Fibroblast of lung (primary cell): Measurements from ENCODE around the gene PTGS1. TPM values are rescaled to one million over a fixed set of nuclear protein-coding genes. Genes with fewer than 3 reads are reported as not detected.
"Not testable (repeated sequence)": the region's sequence is repeated elsewhere in the genome, so short reads cannot be mapped to it uniquely, and the experiment has no call there.

Experiments used
- DNase-seq, 2 donors: peaks; one replicate each; pipeline versions ENCODE4 v3.0.0 to v3.0.0-alpha.2; 2010; ENCODE audit warnings: low read depth in 2 of 2
- H2AFZ ChIP-seq: 2 replicates; pipeline ENCODE4 v1.5.1; 2012; ENCODE audit warnings: low read length, control low read depth, inconsistent platforms
- H3K27ac ChIP-seq: 2 replicates; pipeline ENCODE4 v1.5.1; 2011; ENCODE audit warnings: low read length, control low read depth; ENCODE audit not compliant: insufficient read depth
- H3K27me3 ChIP-seq: 2 replicates; pipeline ENCODE4 v1.5.1; 2011; ENCODE audit warnings: mild to moderate bottlenecking, low read length; ENCODE audit not compliant: control insufficient read depth, insufficient read depth
- H3K36me3 ChIP-seq: 2 replicates; pipeline ENCODE4 v1.5.1; 2011; ENCODE audit warnings: low read length; ENCODE audit not compliant: control insufficient read depth, insufficient read depth
- H3K4me1 ChIP-seq: 2 replicates; pipeline ENCODE4 v1.5.1; 2011; ENCODE audit warnings: low read length; ENCODE audit not compliant: control insufficient read depth, insufficient read depth; ENCODE audit errors: extremely low read depth
- H3K4me2 ChIP-seq: 2 replicates; pipeline ENCODE4 v1.5.1; 2011; ENCODE audit warnings: low read length, control low read depth; ENCODE audit not compliant: insufficient read depth; ENCODE audit errors: extremely low read depth
- H3K4me3 ChIP-seq, 4 experiments: fragments of 200-600 bp in 1 of 4; sonication (generic) in 1 of 4; replicated peaks in 1 of 4; 2 replicates each; pipeline ENCODE4 v1.5.1; 2011 to 2016; ENCODE audit warnings: low read length in 4 of 4, low read depth in 3 of 4, mild to moderate bottlenecking in 3 of 4, control low read depth in 2 of 4, inconsistent platforms in 1 of 4, mixed read lengths in 1 of 4; ENCODE audit not compliant: insufficient read depth in 1 of 4; ENCODE audit errors: control extremely low read depth in 1 of 4
- H3K79me2 ChIP-seq: 2 replicates; pipeline ENCODE4 v1.5.1; 2012; ENCODE audit warnings: mild to moderate bottlenecking, low read length, inconsistent platforms; ENCODE audit not compliant: control insufficient read depth, insufficient read depth
- H3K9ac ChIP-seq: 2 replicates; pipeline ENCODE4 v1.5.1; 2011; ENCODE audit warnings: mild to moderate bottlenecking, low read length, control low read depth; ENCODE audit not compliant: insufficient read depth
- H3K9me3 ChIP-seq: 2 replicates; pipeline ENCODE4 v1.5.1; 2012; ENCODE audit warnings: low read depth, low read length; ENCODE audit not compliant: control insufficient read depth, insufficient read depth
- H4K20me1 ChIP-seq: 2 replicates; pipeline ENCODE4 v1.5.1; 2011; ENCODE audit warnings: low read length; ENCODE audit not compliant: control insufficient read depth, insufficient read depth; ENCODE audit errors: extremely low read depth
- CTCF ChIP-seq, 2 donors: IDR thresholded peaks in 1 of 2; conservative IDR thresholded peaks in 1 of 2; 1 replicate in 1 of 2; 2 replicates in 1 of 2; pipeline ENCODE4 v1.5.1; 2011 to 2012; ENCODE audit warnings: low read length in 2 of 2, control low read depth in 1 of 2, inconsistent platforms in 1 of 2, low read depth in 1 of 2, mild to moderate bottlenecking in 1 of 2
- EZH2 ChIP-seq: IDR thresholded peaks from 2 replicates; pipeline ENCODE4 v1.5.1; 2012; ENCODE audit warnings: low read length, control low read depth, mild to moderate bottlenecking; ENCODE audit errors: missing control alignments
- polyA plus RNA-seq, 2 donors: library from polyadenylated mRNA; depleted of rRNA in 1 of 2; stranded (reverse) in 1 of 2; unstranded in 1 of 2; fragments of >200 nt; gene quantifications; 2 replicates each; pipeline ENCODE4 v1.2.1, GENCODE V29; 2011 to 2012; ENCODE audit warnings: missing spikeins in 1 of 2
- total RNA-seq: library from RNA; depleted of rRNA; stranded (reverse); fragments of >200 nt; gene quantifications from 2 replicates; pipeline ENCODE4 v1.2.1, GENCODE V29; 2014

PTGS1 gene
- total and polyA plus RNA-seq, 2 donors (not counting 1 experiment from before 2014, with no cell fraction given), result 13.4 to 86.5 TPM

- Histone ChIP-seq H4K20me1 (no peaks in the 10 kb centered on the region), H3K9me3 (no peaks in the 10 kb centered on the region), H3K4me2 (peak overlapping the region; percentile 1), H3K79me2 (no peaks in the 10 kb centered on the region), H3K4me1 (peaks cover 5% of the 10 kb centered on the region), H3K4me3 (no peak overlapping the region), H2AFZ (no peak overlapping the region), H3K27me3 (no peaks in the 10 kb centered on the region), H3K9ac (no peak overlapping the region), H3K27ac (no peak overlapping the region), H3K36me3 (peaks cover 2% of the 10 kb centered on the region)
- peak; percentile 32 to 45 for DNase-seq
- no peak for TF ChIP-seq EZH2
- no peak for TF ChIP-seq CTCF (conservative IDR thresholded peaks at IDR 0.05 in 1 of 2, IDR thresholded peaks at IDR 0.05 in 1 of 2; ENCODE audit: low read depth in 1 of 2, low read length in 2 of 2)
Observed at GRCh38 chr9:122325124-122325523, 45.7 kb upstream of the PTGS1 start.

GRCh38 chr9:122327175-122327574 is 43.6 kb upstream of the PTGS1 start:
- H2AFZ ChIP-seq, result no peak overlapping the region
- no peaks in the 10 kb centered on the region for H3K27me3 ChIP-seq
- H3K4me1 ChIP-seq, result peaks cover 5% of the 10 kb centered on the region
- DNase-seq, result no peak
- H3K4me3 ChIP-seq, result no peak overlapping the region
- no peaks in the 10 kb centered on the region for H4K20me1 ChIP-seq
- H3K36me3 ChIP-seq, result peaks cover 2% of the 10 kb centered on the region
- TF ChIP-seq EZH2 (no peak), CTCF (conservative IDR thresholded peaks at IDR 0.05 in 1 of 2, IDR thresholded peaks at IDR 0.05 in 1 of 2; ENCODE audit: low read depth in 1 of 2, low read length in 2 of 2) (no peak)
- no peak overlapping the region for H3K4me2 ChIP-seq
- no peaks in the 10 kb centered on the region for H3K79me2 ChIP-seq
- no peak overlapping the region for H3K27ac ChIP-seq
- H3K9me3 ChIP-seq, result no peaks in the 10 kb centered on the region
- no peak overlapping the region for H3K9ac ChIP-seq

- no peak overlapping the region for H2AFZ ChIP-seq
- no peak overlapping the region for H3K4me2 ChIP-seq
- H4K20me1 ChIP-seq, result no peaks in the 10 kb centered on the region
- H3K4me1 ChIP-seq, result peaks cover 4% of the 10 kb centered on the region
- DNase-seq, result no peak
- H3K4me3 ChIP-seq, result no peak overlapping the region
- no peak overlapping the region for H3K9ac ChIP-seq
- no peaks in the 10 kb centered on the region for H3K36me3 ChIP-seq
- no peak for TF ChIP-seq EZH2
- no peak for TF ChIP-seq CTCF (conservative IDR thresholded peaks at IDR 0.05 in 1 of 2, IDR thresholded peaks at IDR 0.05 in 1 of 2; ENCODE audit: low read depth in 1 of 2, low read length in 2 of 2)
- no peaks in the 10 kb centered on the region for H3K79me2 ChIP-seq
- no peaks in the 10 kb centered on the region for H3K9me3 ChIP-seq
- H3K27ac ChIP-seq, result no peak overlapping the region
- H3K27me3 ChIP-seq, result no peaks in the 10 kb centered on the region
Observed at GRCh38 chr9:122329597-122329996, 41.2 kb upstream of the PTGS1 start.

- H3K4me3 ChIP-seq, H3K27me3 ChIP-seq, H2AFZ ChIP-seq, H3K27ac ChIP-seq, H3K4me1 ChIP-seq, H3K9me3 ChIP-seq, H4K20me1 ChIP-seq, H3K4me2 ChIP-seq, H3K9ac ChIP-seq, H3K79me2 ChIP-seq, H3K36me3 ChIP-seq, DNase-seq: not testable (repeated sequence)
Observed at GRCh38 chr9:122330466-122330865, 40.4 kb upstream of the PTGS1 start.
